HFF-Myc (cell line): ENCODE measurements around the gene SEPHS2.
"Not testable (repeated sequence)": the region's sequence is repeated elsewhere in the genome, so short reads cannot be mapped to it uniquely, and the experiment has no call there.

ENCODE experiments used
- DNase-seq: peaks from one replicate; pipeline ENCODE4 v3.0.0-alpha.2; 2011; ENCODE audit warnings: low read depth; ENCODE audit errors: extremely low read depth
- H3K4me3 ChIP-seq: replicated peaks from 2 replicates; pipeline ENCODE4 v1.5.1; 2011; ENCODE audit warnings: low read depth, mild to moderate bottlenecking, control low read depth, low read length
- CTCF ChIP-seq: IDR thresholded peaks from 2 replicates; pipeline ENCODE4 v1.5.1; 2012; ENCODE audit warnings: mild to moderate bottlenecking, low read depth, low read length, control low read depth; ENCODE audit errors: missing control alignments

SEPHS2 gene

GRCh38 chr16:30456302-30456701 lies 10.6 kb upstream of the SEPHS2 start:
- no peak for TF ChIP-seq CTCF
- no peak overlapping the region for H3K4me3 ChIP-seq
- DNase-seq: no peak

GRCh38 chr16:30452709-30453580 lies 7.3 kb upstream of the SEPHS2 start:
- H3K4me3 ChIP-seq, DNase-seq: not testable (repeated sequence)

GRCh38 chr16:30449116-30449435 lies 3.4 kb upstream of the SEPHS2 start:
- H3K4me3 ChIP-seq: no peak overlapping the region
- DNase-seq: no peak
- TF ChIP-seq CTCF: no peak

- no peak for DNase-seq
- no peak overlapping the region for H3K4me3 ChIP-seq
- TF ChIP-seq CTCF: no peak
Observed at GRCh38 chr16:30447512-30448226, 2.0 kb upstream of the SEPHS2 start.

- TF ChIP-seq CTCF: no peak
- peak overlapping the region; percentile 85 for H3K4me3 ChIP-seq
- DNase-seq: no peak
Observed at GRCh38 chr16:30446203-30446595, 525 bp upstream of the SEPHS2 start.

GRCh38 chr16:30445149-30445407 lies 596 bp downstream of the SEPHS2 start:
- peak overlapping the region; percentile 85 for H3K4me3 ChIP-seq
- no peak for TF ChIP-seq CTCF
- no peak for DNase-seq

- no peak for DNase-seq
- H3K4me3 ChIP-seq: peak overlapping the region; percentile 85
- no peak for TF ChIP-seq CTCF
Observed at GRCh38 chr16:30444231-30445148, 1.2 kb downstream of the SEPHS2 start.
